Sigmoid colon (tissue), 4 donors: ENCODE results near the gene OR51F2.

Experiments
- CTCF ChIP-seq, 4 experiments: fragments of 450-650 bp in 3 of 4; fragments of 200-600 bp in 1 of 4; IDR thresholded peaks; one replicate each; pipeline ENCODE4 v1.5.1; 2016 to 2019; ENCODE audit warnings: antibody characterized with exemption in 4 of 4, mild to moderate bottlenecking in 3 of 4, moderate library complexity in 2 of 4
- EP300 ChIP-seq, 4 donors: sonication (generic); formaldehyde crosslinking; IDR thresholded peaks; one replicate each; pipeline ENCODE4 v1.6.1; 2017; ENCODE audit warnings: antibody characterized with exemption in 4 of 4

- TF ChIP-seq CTCF (IDR thresholded peaks at IDR 0.05): no peak
- TF ChIP-seq EP300 (IDR thresholded peaks at IDR 0.05): no peak
These were observed 27.9 kb downstream of the OR51F2 start, which contains the start of gene OR51S1 for GRCh38 chr11:4848908-4849532.
